Measurements from ENCODE around the gene AZIN2.

GRCh38 chr1:33140153-33141149, 59.5 kb downstream of the AZIN2 start:
- TF ChIP-seq POLR2A (IDR thresholded peaks at IDR 0.05; ENCODE audit: low read depth, low read length): no peak
- TF ChIP-seq POLR2AphosphoS5 (IDR thresholded peaks at IDR 0.05; ENCODE audit: low read depth, low read length): no peak
